Uterus (tissue), 2 donors: ENCODE measurements around the gene WDFY2.

ENCODE experiments used
- CTCF ChIP-seq, 4 experiments: fragments of 200-600 bp in 2 of 4; fragments of 450-650 bp in 2 of 4; sonication (generic) in 2 of 4; IDR thresholded peaks; one replicate each; pipeline ENCODE4 v1.5.1; 2016 to 2019; ENCODE audit warnings: antibody characterized with exemption in 4 of 4, mild to moderate bottlenecking in 2 of 4, moderate library complexity in 1 of 4
- POLR2A ChIP-seq, 2 donors: fragments of 450-650 bp; IDR thresholded peaks; one replicate each; pipeline ENCODE4 v1.6.1; 2016; ENCODE audit warnings: antibody characterized with exemption in 2 of 2, mild to moderate bottlenecking in 1 of 2, moderate library complexity in 1 of 2

GRCh38 chr13:51765142-51765515 is 180.9 kb downstream of the WDFY2 start:
- TF ChIP-seq CTCF (IDR thresholded peaks at IDR 0.05) (no peak), POLR2A (IDR thresholded peaks at IDR 0.05) (no peak)
